Adipose tissue (tissue), 3 donors: ENCODE results near the gene STRA6. TPM values are rescaled to one million over a fixed set of nuclear protein-coding genes. Genes with fewer than 3 reads are reported as not detected.

Experiments used
- H3K27ac ChIP-seq: one replicate; pipeline ENCODE4 v1.5.1; 2013; ENCODE audit warnings: low read depth, low read length
- WGBS, 3 donors: extraction: QIAGEN DNeasy Blood & Tissue Kit; methylation state at CpG; one replicate each; pipeline ENCODE4 v1.1.7; 2013; 5-methylcytosine and 5-hydroxymethylcytosine counted together
- polyA plus RNA-seq, 3 donors: library from polyadenylated mRNA; stranded (reverse); fragments of 200-250 nt; gene quantifications; one replicate each; pipeline ENCODE4 v1.2.3, GENCODE V29; 2013
- donor health status: healthy with polysubstance abuse.
- donor health status: Bipolar disorder and iron deficiency.
- donor health status: healthy.

STRA6 gene
- polyA plus RNA-seq, 3 donors = 0.07 to 3.3 TPM; not detected in 1

DNA sequence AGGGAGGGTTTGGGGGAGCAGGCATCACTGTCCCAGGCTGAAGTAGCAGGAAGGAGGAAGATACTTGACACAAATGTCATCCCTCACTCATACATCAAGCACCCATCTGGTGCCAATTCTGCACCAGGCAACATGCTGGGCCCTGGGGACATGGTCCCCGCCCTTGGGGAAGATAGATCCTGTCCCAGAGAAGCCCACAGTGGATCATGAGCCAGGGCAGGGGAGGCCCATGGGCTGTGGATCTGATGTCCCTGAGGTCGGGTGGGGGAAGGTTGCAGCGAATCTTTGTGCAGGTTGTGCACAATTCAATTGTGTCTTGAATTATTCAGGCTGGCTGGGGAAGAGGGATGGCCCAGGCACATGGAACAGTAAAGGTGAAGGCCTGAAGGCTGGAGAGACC lies 27.1 kb upstream of the STRA6 start:
- no peak overlapping the region for H3K27ac ChIP-seq
- 83 to 93% (median 85%) methylated on average over 3 of the region's 3 CpGs for WGBS, 3 donors

DNA sequence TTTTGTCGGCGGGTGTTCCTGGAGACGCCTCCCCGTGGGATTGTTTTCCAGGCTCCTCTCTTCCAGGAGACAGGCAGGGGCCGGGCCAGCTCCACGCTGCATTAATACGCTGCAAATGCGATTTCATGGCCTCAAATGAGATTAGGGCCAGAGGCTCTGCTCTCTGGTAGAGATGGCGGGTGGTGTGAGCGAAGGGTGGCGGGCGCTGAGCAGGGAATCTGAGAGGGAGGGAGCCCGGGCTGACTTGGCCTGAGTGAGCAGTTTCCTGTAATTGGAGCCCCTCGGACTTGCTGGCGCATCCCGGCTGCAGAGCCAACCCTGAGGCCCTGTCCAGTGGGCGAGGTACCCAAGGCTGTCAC lies 26.1 kb upstream of the STRA6 start:
- 32 to 53% (median 39%) methylated on average over 17 of the region's 17 CpGs for WGBS, 3 donors

DNA sequence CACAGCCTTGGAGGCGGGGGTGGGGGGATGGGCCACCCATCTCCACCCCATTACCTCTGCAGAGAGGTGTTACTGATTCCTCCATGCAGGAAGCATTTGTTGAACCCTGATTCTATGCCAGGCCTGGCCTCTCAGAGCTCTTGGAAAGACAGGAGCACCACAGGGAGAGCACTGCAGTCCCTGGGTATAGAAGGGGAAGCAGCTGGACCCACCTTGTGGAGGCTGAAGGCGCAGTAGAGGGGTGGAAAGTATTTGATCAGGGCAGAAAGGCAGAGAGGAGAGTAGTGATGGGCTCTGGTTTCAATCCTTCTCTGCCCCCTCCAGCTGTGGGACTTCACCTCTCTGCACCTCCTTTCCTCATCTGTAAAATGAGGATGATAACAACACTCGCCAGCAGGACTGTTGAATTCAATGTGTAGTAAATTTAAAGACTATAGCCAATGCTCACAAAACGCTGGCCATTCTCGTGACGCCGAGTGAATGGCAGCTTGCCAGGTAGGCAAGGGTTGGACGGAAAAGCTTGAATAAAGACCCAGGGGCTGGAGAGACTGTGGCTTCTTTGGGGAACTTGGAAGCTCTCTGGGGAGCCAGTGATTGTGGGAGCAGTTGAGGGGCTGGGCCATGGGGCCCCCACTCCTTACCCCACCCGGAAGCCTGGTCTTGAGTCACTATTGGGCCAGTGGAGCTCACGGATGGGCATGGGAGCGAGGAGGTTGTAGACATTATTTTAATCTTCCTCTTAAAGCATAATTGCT lies 25.6 kb upstream of the STRA6 start:
- WGBS, 3 donors = 40 to 59% (median 54%) methylated on average over 11 of the region's 11 CpGs
- H3K27ac ChIP-seq = no peak overlapping the region

More for the DNA sequence above, 26.1 kb upstream of the STRA6 start:
- no peak overlapping the region for H3K27ac ChIP-seq

DNA sequence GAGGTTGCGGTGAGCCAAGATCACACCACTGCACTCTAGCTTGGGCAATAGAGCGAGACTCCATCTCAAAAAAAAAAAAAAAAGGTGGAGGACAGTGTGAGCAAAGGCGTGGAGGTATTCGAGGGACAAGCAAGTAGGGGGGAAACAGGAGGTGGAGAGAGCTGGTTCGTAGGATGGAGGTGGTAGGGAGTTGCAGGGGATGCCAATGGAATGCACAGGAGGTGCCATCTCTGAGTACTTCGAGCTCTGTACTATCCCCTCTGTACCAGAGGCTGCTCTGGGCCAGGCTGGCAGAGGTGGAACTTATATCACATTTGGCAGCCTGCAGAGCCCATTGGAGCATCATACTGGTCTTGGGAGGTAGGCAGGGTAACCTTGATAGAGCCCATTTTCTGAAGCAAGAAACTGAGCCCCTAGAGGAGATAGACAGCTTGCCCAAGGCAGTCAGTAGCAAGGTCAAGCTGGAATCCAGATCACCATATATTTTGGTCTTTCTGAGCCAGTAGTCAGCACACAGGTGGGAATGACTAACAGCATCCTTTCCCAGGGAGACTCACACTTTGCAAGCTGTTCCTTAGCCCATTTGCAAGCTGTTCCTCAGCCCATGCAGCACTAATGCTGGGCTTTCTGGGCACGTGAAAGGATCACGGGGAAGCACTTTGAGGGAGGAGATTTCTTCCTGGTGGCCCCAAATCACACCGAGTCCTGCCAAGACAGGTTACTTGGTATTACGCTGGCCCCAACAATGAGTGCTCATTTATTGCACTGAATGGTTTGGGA lies 24.4 kb upstream of the STRA6 start:
- WGBS, 3 donors = 77 to 90% (median 86%) methylated on average over 10 of the region's 10 CpGs
- H3K27ac ChIP-seq = no peak overlapping the region

DNA sequence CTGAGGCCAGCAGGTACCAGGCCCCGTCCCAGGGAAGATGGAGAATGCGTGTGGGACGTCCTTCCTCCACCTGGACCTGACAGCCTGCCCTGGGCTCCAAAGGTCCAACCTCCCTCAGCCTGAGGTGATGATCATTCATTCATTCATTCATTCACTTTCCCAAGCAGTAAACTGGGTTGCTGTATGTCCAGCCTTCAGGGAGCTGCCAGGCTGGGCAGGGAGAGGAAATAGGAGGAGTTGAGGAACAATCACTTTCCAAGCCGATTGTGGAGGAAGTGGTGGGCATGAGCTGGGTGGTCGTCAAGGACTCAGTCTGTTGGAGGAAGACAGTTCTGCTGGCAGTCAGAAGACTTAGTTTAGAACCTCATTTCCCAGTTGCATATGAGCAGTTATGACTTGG lies 23.3 kb upstream of the STRA6 start:
- WGBS, 3 donors = 70 to 77% (median 77%) methylated on average over 5 of the region's 5 CpGs

DNA sequence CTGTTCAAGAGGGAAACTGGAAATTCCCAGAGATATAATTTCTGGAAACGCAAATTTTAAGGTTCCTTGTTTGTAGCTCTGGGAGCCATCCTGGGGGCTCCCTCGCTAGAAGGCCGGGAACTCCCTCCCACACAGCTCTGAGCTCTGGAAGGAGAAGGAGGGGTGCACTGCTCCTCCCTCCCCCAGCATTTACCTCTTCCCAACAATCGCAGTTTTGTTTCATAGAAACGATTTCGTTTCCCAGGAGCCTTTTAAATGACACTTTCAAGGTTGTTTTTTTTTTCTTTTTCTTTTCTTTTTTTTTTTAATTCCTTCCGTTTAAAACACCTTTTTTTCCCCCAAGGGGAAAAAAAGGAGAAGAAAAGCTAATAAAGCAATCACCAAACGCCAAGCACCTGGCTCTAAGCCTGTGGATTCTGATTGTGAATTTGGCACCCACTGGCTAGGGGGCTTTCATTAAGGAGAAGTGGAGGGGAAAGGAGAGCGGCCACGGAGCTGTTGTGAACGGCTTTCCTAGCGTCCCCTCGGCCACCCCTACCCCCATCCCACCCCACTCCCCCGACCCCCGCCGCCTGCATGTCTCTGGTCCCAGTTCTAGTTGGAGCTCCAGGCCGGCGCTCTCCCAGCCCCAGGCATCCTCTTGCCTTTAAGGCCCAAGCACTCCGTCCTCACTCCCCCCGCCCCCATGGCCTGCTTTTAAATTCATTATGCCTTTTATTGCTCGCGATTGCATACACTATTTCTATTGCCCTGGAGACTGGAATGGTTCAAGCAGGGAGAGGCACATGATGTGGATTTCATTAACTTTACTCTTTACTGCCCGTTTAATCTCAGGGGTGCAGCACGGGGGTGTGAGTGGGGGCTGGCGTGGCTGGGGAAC lies 19.9 kb upstream of the STRA6 start:
- no peak overlapping the region for H3K27ac ChIP-seq
- 28 to 53% (median 49%) methylated on average over 22 to 25 of the region's 25 CpGs for WGBS, 3 donors

More for the DNA sequence above, 23.3 kb upstream of the STRA6 start:
- H3K27ac ChIP-seq = no peak overlapping the region

DNA sequence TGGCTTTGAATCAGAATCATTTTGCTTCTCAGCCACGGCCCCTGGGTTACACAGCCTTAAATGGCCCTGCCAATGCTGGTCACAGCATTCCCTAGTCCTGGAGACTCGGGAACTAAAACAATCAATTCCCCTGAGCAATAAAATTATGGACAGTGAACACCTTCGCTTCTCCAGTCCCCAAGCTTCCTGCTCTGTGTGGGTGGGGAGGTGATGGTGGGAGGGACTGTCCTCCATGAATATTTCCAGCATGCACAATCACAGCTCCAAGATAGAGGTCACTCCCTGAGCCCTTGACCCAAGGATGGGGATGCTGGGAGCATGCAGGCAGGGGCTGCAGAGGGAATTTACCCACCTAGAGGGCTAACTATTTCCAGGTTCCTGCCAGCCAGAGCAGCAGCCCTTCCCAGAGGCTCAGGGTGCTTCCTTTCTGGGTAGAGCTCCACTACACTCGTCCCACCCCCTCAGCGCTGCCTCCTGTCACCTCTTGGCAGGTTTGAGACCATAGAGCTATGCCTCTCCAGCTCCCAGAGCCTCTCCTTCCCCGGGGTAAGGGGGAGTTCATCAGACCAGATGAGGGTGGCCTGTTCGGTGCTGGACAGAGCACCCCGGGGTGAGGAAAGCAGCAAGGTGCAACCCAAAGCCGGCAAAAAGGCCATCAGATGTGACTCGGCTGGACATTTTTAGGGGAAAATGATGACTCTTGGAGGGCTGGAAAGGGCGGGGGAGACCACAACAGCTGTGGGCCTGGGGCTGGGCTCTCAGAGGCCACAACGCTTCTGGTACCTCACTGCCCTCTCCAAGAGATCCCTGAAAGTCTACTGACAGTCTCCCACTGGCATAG lies 19.0 kb upstream of the STRA6 start:
- WGBS, 3 donors = 35 to 58% (median 54%) methylated on average over 12 of the region's 12 CpGs

DNA sequence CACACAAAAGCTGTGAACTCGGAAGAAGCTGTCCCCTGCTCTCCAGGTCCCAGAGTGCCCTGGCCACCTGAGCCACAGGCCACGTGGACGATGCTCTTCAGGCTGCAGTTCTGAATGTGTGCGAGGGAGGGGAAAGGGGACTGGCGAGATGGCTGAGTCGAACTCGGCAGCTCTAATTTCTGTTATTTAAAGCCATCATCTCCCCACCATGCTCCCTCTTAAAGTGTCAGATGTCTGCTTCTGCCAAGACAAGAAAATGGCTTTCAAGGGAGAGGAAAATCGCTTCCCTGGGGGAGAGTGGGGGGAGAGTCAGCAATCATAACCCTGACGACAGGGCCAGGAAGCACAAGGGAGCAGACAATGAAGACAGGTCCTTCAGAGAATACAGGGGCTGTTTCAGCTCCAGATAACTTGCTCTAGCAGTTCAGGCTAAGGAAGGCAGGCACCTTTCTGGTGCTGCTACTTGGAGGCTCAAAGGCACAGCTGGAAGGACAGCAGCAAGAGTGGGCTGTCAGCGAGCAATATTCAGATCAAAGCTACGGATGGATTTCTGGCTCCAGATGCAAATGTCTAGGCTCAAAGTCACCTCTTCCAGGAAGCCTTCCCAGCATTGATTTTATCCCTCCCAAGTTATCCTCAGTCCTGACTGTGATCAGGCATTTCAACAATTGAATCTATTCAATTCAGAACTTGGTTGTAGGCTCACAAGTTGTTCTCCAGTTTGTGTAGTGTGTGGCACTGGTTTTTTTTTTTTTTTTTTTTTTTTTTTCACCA lies 18.1 kb upstream of the STRA6 start:
- 57 to 71% (median 71%) methylated on average over 11 of the region's 11 CpGs for WGBS, 3 donors
- H3K27ac ChIP-seq = no peak overlapping the region

More for the DNA sequence above, 19.0 kb upstream of the STRA6 start:
- no peak overlapping the region for H3K27ac ChIP-seq

DNA sequence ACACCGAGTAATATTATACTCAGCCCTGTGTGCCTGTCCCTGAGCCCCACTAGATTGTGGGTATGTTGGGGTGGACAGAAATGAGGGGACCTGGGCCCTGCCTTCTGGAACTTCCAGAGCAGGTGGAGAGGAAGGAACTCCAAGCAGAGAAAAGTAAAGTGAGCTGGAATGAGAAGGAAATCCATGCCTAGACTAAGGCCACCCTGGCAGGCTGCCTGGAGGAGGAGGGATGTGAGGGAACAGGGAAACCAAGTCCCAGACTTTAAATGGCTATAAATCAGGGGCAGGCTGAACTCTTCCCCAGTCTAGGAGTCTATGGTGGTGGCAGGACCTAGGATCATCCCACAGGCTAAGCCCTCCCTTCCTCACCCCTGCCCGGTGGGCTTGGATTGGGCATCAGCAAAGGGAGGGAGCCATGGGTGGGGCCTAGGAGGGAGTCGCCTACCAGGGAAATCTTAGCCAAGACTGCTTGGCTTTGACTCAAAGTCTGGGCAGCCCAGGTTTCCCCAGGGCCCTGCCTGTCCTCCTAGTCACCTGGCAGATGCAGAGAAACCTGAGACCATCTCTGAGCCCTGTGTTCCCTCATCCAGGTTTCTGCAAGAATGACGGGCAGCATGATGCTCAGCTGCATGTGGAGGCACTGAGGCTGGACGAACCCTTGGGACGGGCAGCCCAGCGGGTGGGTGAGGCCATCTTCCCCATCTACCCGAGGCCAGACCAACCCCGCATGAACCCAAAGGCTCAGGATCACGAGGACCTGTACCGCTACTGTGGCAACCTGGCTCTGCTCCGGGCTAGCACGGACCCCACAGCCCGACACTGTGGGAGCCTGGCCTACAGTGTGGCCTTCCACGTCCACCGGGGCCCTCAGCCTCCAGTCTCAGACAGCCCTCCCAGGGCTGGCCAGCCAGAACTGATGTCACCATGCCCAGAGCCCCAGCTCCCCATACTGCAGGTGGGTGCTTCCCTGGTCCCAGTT lies 15.6 kb upstream of the STRA6 start:
- H3K27ac ChIP-seq = no peak overlapping the region
- 87 to 91% (median 89%) methylated on average over 16 of the region's 16 CpGs for WGBS, 3 donors

DNA sequence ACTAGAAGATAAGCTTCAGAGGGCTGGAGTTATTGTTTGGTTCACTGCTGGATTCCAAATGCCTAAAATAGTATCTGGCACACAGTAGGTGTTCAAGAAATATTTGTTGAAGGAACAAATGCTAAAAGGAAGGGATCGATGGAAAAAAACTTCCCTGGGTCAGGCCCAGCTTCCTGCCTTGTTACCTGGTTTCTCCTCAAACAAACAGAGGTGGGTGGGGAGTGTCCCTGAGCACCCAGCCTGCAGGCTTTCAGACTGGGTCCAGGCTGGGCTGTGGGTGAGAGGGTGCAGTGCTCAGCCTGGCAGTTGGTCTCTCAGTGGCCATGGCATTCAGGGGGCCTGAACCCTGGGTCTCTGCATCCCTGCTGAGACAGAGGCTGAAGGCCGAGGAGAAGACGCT lies 14.4 kb upstream of the STRA6 start:
- 83 to 90% (median 88%) methylated on average over 3 of the region's 3 CpGs for WGBS, 3 donors

DNA sequence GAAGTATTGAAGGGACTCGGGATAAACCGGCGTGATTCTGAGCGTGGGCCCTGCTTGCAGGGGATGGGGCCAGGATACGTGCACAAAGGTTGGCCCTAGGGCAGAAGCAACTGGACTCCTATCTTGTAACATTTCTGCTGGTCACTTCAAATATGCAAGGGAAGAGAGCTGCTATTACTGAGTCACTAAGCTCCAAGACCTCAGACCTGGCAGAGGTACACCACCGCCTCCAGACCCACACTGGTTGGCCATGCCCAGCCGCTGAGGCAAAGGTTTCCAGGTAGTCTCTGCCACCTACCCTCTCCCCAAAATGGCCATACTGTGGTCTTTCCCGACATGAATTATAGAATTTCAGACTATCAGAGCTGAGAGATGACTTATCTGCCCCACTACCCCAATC lies 13.4 kb upstream of the STRA6 start:
- H3K27ac ChIP-seq = no peak overlapping the region
- 86 to 91% (median 87%) methylated on average over 8 of the region's 8 CpGs for WGBS, 3 donors

More for the DNA sequence above, 14.4 kb upstream of the STRA6 start:
- H3K27ac ChIP-seq = no peak overlapping the region

DNA sequence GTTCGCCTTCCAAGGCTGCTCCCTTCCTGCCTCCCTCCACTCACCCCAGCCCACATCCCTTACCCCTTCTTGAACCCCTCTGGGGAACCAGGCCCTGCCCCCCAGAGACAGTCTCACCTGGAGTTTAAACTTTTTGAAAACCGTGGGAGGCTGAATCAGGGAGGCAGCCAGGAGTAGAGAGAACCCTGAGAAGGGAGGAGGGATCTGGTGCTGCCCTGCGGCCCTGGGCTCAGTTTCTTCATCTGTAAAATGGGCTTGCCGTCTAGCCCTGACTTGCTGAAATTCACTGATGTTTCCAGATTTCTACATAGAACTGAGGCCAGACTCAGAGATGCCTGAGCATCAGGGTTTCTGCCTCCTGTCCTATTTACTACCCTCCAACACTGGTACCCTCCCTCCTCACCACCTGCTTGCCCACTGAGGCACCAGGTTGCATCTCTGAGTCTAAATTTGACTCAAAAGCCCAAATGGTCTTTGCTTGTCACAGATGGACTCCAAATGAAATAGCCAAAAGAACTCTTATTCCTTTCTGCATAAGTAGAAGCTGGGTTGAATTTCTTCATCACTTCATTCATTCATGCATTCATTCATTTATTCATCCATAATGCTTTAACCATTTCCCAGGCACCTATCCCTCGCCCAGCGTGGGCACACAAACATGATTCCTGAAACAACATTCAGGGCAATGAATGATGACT lies 11.9 kb upstream of the STRA6 start:
- 63 to 84% (median 82%) methylated on average over 6 of the region's 6 CpGs for WGBS, 3 donors
- no peak overlapping the region for H3K27ac ChIP-seq

DNA sequence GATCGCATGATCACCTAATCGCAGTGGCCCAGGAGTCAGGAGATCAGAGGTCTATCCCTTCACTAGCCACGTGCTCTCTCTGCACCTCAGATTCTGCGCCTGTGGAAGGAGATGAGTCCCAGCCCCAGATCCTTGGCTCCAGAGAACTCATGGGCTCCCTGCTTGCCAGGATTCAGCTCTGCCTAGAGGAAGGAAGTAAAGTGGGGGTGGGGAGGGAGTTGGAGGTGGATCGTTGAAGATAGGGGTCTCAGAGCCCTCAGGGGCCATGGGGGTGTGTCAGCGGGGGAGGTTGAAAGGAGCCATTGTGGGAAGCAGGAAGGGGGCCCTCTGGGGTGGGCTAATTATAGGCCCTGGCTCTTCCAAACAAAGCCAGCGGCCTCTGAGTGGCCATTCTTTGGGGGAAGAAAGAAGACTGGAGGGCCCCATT lies 11.3 kb upstream of the STRA6 start:
- 52 to 72% (median 56%) methylated on average over 5 to 7 of the region's 7 CpGs for WGBS, 3 donors
- H3K27ac ChIP-seq = no peak overlapping the region

DNA sequence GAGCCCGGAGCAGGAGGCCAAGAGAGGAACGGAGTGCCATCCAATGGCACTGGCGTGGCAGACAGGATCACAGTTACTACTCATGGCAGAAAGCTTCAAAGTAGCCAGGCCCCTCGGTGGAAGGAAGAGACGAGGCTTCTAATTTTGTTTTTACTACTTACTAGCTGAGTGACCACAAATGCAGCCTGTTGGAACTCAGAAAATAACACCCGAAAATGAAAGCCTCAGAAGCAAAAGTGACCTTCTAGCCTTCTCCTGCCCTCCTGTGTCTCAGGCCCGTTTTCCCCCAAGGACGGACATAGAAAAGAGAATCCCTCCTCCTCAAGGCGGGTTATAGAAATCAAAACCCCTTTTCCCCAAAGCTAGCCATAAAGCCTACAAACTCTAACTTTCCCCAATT lies 9.9 kb upstream of the STRA6 start:
- 84 to 93% (median 92%) methylated on average over 9 of the region's 9 CpGs for WGBS, 3 donors
- H3K27ac ChIP-seq = no peak overlapping the region

DNA sequence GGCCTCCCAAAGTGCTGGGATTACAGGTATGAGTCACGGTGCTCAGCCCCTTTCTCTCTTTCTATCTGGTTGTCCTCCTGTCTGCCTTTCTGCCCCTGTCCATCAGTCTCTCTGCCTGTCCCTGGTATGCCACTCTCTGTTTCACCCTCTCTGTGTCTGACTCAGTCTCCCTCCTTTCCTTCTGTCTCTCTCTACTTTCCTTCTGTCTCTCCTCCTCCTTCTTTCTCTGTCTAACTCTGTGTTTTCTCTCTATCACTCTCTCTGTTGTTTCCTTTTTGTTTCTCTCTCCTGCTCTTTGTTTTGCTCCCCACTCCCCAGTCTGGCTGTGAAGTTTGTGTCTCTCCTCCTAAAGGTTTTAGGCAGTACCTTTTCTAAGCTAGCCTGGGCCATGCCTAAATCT lies 9.1 kb upstream of the STRA6 start:
- H3K27ac ChIP-seq = no peak overlapping the region
- WGBS, 3 donors = 96 to 100% (median 100%) methylated on average over 1 of the region's 1 CpG

DNA sequence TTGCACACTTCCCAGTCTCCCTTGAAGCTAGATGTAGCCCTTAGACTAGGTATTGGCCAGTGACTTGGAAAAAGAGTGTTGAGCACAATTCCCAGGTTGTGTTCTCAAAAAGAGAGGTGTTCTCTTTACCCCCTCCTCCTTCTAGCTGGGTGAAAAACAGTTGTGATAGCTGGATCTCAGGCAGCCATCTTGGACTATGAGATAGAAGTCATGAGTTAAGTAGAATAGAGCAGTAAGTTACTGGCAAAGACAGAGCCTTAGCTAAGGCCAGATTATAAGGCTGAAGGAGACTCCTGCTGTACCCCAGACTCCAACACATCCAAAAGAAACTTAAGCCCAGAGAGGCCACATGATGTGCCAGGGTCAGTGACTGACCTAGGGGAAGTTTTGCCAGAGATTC lies 8.1 kb upstream of the STRA6 start:
- no peak overlapping the region for H3K27ac ChIP-seq
